ELF-1 (cell line): ENCODE results near the gene RTN4RL1.
"Not testable (repeated sequence)": the region's sequence is repeated elsewhere in the genome, so short reads cannot be mapped to it uniquely, and the experiment has no call there.

Experiments
- DNase-seq: peaks from one replicate; pipeline ENCODE4 v3.0.0-alpha.2; 2016; ENCODE audit warnings: low read depth, low spot score

Gene RTN4RL1

GRCh38 chr17:1896243-1897104 lies 128.7 kb downstream of the RTN4RL1 start:
- no peak for DNase-seq

- DNase-seq, result not testable (repeated sequence)
These were observed 129.7 kb downstream of the RTN4RL1 start for GRCh38 chr17:1895479-1895878.

- DNase-seq, result no peak
These were observed 130.3 kb downstream of the RTN4RL1 start for GRCh38 chr17:1894753-1895339.

- DNase-seq, result no peak
These were observed 134.2 kb downstream of the RTN4RL1 start for GRCh38 chr17:1890758-1891450.

- DNase-seq, result no peak
These were observed 136.4 kb downstream of the RTN4RL1 start for GRCh38 chr17:1888741-1889140.
